Epithelial cell of proximal tubule (primary cell): ENCODE data around the gene AGAP9. TPM values are rescaled to one million over a fixed set of nuclear protein-coding genes. Genes with fewer than 3 reads are reported as not detected.
"Not testable (repeated sequence)": the region's sequence is repeated elsewhere in the genome, so short reads cannot be mapped to it uniquely, and the experiment has no call there.

Source experiments
- DNase-seq: peaks from one replicate; pipeline ENCODE4 v3.0.0-alpha.2; 2011; ENCODE audit warnings: low read depth
- H3K4me3 ChIP-seq: 2 replicates; pipeline ENCODE4 v1.5.1; 2011; ENCODE audit warnings: low read depth, mild to moderate bottlenecking, low read length
- CTCF ChIP-seq: conservative IDR thresholded peaks from 2 replicates; pipeline ENCODE4 v1.5.1; 2012; ENCODE audit warnings: low read depth, mild to moderate bottlenecking, low read length
- total RNA-seq: library from RNA; depleted of rRNA; stranded (reverse); fragments of >200 nt; gene quantifications from 2 replicates; pipeline ENCODE4 v1.2.3, GENCODE V29; 2015

Gene AGAP9
- total RNA-seq, 1 donor from 2014 or later, result 7.1 TPM

- no peak overlapping the region for H3K4me3 ChIP-seq
- DNase-seq, result no peak
- no peak for TF ChIP-seq CTCF
Observed at GRCh38 chr10:47456794-47457527, 66.5 kb downstream of the AGAP9 start.

GRCh38 chr10:47456079-47456785, 67.2 kb downstream of the AGAP9 start:
- no peak overlapping the region for H3K4me3 ChIP-seq
- DNase-seq, result no peak
- TF ChIP-seq CTCF, result no peak

- DNase-seq, H3K4me3 ChIP-seq: not testable (repeated sequence)
Observed at GRCh38 chr10:47455350-47456078, 67.9 kb downstream of the AGAP9 start.

- TF ChIP-seq CTCF, result no peak
- no peak for DNase-seq
- no peak overlapping the region for H3K4me3 ChIP-seq
Observed at GRCh38 chr10:47454780-47455058, 68.7 kb downstream of the AGAP9 start.

- TF ChIP-seq CTCF, result no peak
- no peak for DNase-seq
- no peak overlapping the region for H3K4me3 ChIP-seq
Observed at GRCh38 chr10:47454008-47454779, 69.2 kb downstream of the AGAP9 start.

- no peak for TF ChIP-seq CTCF
- H3K4me3 ChIP-seq, result no peak overlapping the region
- no peak for DNase-seq
Observed at GRCh38 chr10:47453141-47454007, 70.1 kb downstream of the AGAP9 start.
